Heart left ventricle (tissue), 16 donors: Measurements from ENCODE around the gene METTL9. TPM values are rescaled to one million over a fixed set of nuclear protein-coding genes. Genes with fewer than 3 reads are reported as not detected.
A peak's percentile ranks its signal among the peaks of the same experiment; 100 is the strongest.

Source experiments
- ATAC-seq, 4 donors: fragments of 200-7000 bp; cut with Tn5 transposase; one replicate each; pipeline ENCODE4 v1.9.1; 2020 to 2022; ENCODE audit warnings: moderate library complexity in 4 of 4, mild to moderate bottlenecking in 3 of 4, moderate number of reproducible peaks in 1 of 4
- DNase-seq, 5 donors: peaks; one replicate each; pipeline ENCODE4 v3.0.0-alpha.2; 2020
- H3K27ac ChIP-seq, 12 donors: fragments of 200-600 bp; sonication (generic) in 4 of 12; one replicate each; pipeline versions ENCODE4 v1.5.0 to v1.8.0; 2016 to 2022; ENCODE audit warnings: mild to moderate bottlenecking in 2 of 12
- H3K27me3 ChIP-seq, 9 donors: fragments of 200-600 bp; sonication (generic) in 2 of 9; one replicate each; pipeline versions ENCODE4 v1.5.1 to v1.8.0; 2016 to 2022; ENCODE audit warnings: mild to moderate bottlenecking in 3 of 9
- H3K36me3 ChIP-seq, 9 donors: fragments of 200-600 bp; sonication (generic) in 2 of 9; one replicate each; pipeline versions ENCODE4 v1.5.0 to v1.8.0; 2018 to 2022; ENCODE audit warnings: mild to moderate bottlenecking in 2 of 9
- H3K4me1 ChIP-seq, 12 donors: fragments of 200-600 bp; sonication (generic) in 4 of 12; one replicate each; pipeline versions ENCODE4 v1.5.0 to v1.8.0; 2016 to 2022; ENCODE audit warnings: mild to moderate bottlenecking in 3 of 12
- H3K4me3 ChIP-seq, 12 donors: fragments of 200-600 bp; sonication (generic) in 4 of 12; one replicate each; pipeline versions ENCODE4 v1.5.0 to v1.8.0; 2017 to 2022; ENCODE audit warnings: mild to moderate bottlenecking in 9 of 12, moderate library complexity in 4 of 12
- H3K9me3 ChIP-seq, 12 donors: fragments of 200-600 bp; sonication (generic) in 4 of 12; one replicate each; pipeline versions ENCODE4 v1.5.0 to v1.8.0; 2016 to 2022; ENCODE audit warnings: mild to moderate bottlenecking in 1 of 12
- CTCF ChIP-seq, 12 donors: fragments of 200-600 bp; sonication (generic) in 4 of 12; IDR thresholded peaks; one replicate each; pipeline versions ENCODE4 v1.5.0 to v1.8.0; 2018 to 2022; ENCODE audit warnings: antibody characterized with exemption in 12 of 12, mild to moderate bottlenecking in 5 of 12
- POLR2A ChIP-seq, 2 donors: fragments of 450-650 bp; IDR thresholded peaks; one replicate each; pipeline ENCODE4 v1.6.1; 2017; ENCODE audit warnings: antibody characterized with exemption in 2 of 2, mild to moderate bottlenecking in 2 of 2, moderate library complexity in 2 of 2
- WGBS, 4 donors: extraction: QIAGEN DNeasy Blood & Tissue Kit in 2 of 4; methylation state at CpG; one replicate each; pipeline versions ENCODE4 v1.1.5 to v1.1.7; 2013 to 2018; 5-methylcytosine and 5-hydroxymethylcytosine counted together
- intact Hi-C, 10 donors: fragments of 100-400 bp; cut with DNase I; formaldehyde crosslinking; loops; one replicate each; pipeline versions ENCODE4 v1.11.1 to v1.14.2; 2022
- polyA plus RNA-seq, 2 donors: library from polyadenylated mRNA; stranded (reverse); fragments of 200-250 nt; gene quantifications; one replicate each; pipeline ENCODE4 v1.2.3, GENCODE V29; 2013
- total RNA-seq, 9 donors: library from RNA; depleted of rRNA in 2 of 9; stranded (reverse); fragments of >200 nt in 2 of 9; fragmentation: NEBNext Ultra II Directional in 3 of 9; extraction: Animal tissue kit (Norgen Biotek cat#: 25700) in 3 of 9; gene quantifications; one replicate each; pipeline versions ENCODE4 v1.1.0 to v1.2.4, GENCODE V29; 2016 to 2023
- donor health status: ischemic (EF 13 %, LVEDD 7.1; RV severe dilation, severe dysfunction).
- donor health status: healthy with polysubstance abuse.
- donor health status: DM: no; HTN: yes; CAD: no.
- donor health status: DM: no; HTN: no; CAD: no.
- donor health status: ischemic (EF 25% LVEDD 6.9; RV normal size, moderate dysfunction).
- donor health status: ischemic (EF 25% LVEDD 5.7; RV mildly dilated, moderate dysfunction).
- donor health status: healthy.
- donor health status: DM: yes; HTN: yes; CAD: no.
- donor health status: ischemic (EF 35%, LVEDD 5.7; RV mildly dilated, moderate dysfunction).
- donor health status: nonischemic (EF 11% LVEDD 7.7; RV severe dilation, severe dysfunction).
- donor health status: DM: yes; HTN: yes; CAD: no.
- donor health status: PGD.
- donor health status: ischemic (EF 29% LVEDD 5.4; RV normal size, mild dysfunction).
- donor health status: nonischemic (EF 23%, LVEDD 6.1; RV moderate dilation, normal function).

Gene METTL9
- total and polyA plus RNA-seq, 11 donors = 12.2 to 70.6 (median 55.0) TPM

GRCh38 chr16:21654466-21654865 lies 55.1 kb downstream of the METTL9 start:
- Histone ChIP-seq H3K27me3 (no peaks in the 10 kb centered on the region), H3K36me3 (peaks cover 0 to 19% (median 14%) of the 10 kb centered on the region in 9 donors), H3K27ac (peak overlapping the region in 1 of 12 donors; percentile 89), H3K9me3 (no peaks in the 10 kb centered on the region), H3K4me1 (peaks cover 0 to 78% (median 0%) of the 10 kb centered on the region in 12 donors), H3K4me3 (no peak overlapping the region)
- WGBS, 4 donors = 94 to 98% (median 95%) methylated on average over 1 of the region's 1 CpG
- intact Hi-C loops = loop anchor here in 2 of 10 donors (10.0 kb wide), 2 partner anchors 50 to 530 kb away; no protein-coding TSS in a partner anchor
- ATAC-seq (no peak), DNase-seq (no peak)
- TF ChIP-seq POLR2A (IDR thresholded peaks at IDR 0.05) (no peak), CTCF (IDR thresholded peaks at IDR 0.05) (no peak)

DNA sequence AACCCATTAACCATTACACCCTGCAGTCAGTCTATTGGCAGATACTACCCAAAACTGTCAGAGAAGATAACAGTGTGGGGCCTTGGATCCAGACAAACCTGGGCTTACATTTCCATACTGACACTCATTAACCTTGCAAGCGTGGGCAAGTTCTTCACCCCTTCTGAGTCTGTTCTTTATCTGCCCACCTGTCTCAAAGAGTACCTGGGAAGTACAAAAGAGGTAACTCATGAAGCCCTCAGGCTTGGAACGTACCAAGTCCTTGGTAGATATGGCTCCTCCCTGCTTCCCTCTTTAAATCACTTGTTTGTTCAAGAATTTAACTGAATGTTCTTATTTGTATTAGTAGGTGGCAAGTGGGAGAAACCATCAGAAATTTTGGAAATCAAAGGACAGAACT lies 55.5 kb downstream of the METTL9 start:
- H3K27ac ChIP-seq = no peak overlapping the region
- TF ChIP-seq POLR2A (IDR thresholded peaks at IDR 0.05) (no peak), CTCF (IDR thresholded peaks at IDR 0.05) (no peak)
- no peak overlapping the region for H3K4me3 ChIP-seq
- H3K9me3 ChIP-seq = no peaks in the 10 kb centered on the region
- intact Hi-C loops = loop anchor here in 5 of 10 donors (5.0 to 10.0 kb wide), 4 partner anchors 50 to 530 kb away; no protein-coding TSS in a partner anchor
- H3K4me1 ChIP-seq = peaks cover 0 to 78% (median 0%) of the 10 kb centered on the region in 12 donors
- no peaks in the 10 kb centered on the region for H3K27me3 ChIP-seq
- DNase-seq (no peak), ATAC-seq (no peak)
- H3K36me3 ChIP-seq = peaks cover 0 to 19% (median 14%) of the 10 kb centered on the region in 9 donors
- 65 to 92% (median 91%) methylated on average over 2 of the region's 2 CpGs for WGBS, 4 donors

DNA sequence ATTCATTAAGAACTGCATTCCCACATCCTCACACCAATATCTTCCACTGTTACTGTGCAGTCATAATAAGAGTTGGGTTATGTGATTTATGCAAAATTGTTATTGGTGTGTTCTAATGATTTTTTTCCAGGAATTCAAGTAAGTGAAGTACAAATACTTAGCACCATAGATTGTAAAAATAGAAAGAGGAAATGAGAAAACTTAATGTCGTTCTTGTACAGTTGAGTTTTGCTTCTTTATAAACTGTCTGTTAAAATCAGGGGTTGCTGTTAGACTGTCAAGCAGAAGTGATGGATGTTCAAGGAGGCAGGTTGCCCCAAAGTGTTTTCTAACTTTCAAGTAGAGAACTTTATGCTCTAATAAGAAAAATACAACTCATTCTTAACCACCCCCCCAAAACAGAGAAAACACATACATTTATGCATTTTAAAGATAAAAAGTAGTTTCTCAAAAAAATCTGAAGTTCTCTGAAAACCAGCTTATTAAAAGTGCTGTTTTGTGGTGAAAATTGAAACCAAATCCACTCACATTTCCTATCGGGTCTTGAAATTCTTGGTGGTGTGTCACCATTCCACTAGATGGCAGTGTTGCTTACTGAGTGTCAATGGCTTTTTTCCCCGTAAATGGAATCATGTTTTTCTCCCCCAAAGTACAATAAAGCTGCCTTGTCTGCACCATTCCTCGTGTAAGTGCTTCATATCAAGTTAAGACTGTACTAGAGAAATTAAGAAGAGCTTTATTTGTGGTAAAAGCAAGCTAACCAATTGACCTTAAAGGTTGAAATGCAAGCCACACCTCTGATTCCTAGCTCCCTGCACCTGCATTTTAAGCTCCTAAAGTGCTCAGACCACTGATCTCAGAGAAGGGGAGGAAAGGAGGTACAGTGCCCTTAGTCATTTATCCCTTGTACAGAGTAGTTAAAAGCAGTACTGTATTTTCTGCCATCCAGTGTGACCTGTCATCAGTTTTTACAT lies 57.7 kb downstream of the METTL9 start:
- Histone ChIP-seq H3K4me1 (peaks cover 0 to 71% (median 0%) of the 10 kb centered on the region in 12 donors), H3K36me3 (peaks cover 0 to 19% (median 14%) of the 10 kb centered on the region in 9 donors), H3K4me3 (no peak overlapping the region), H3K27ac (peak overlapping the region in 1 of 12 donors; percentile 38), H3K27me3 (no peaks in the 10 kb centered on the region), H3K9me3 (no peaks in the 10 kb centered on the region)
- intact Hi-C loops = loop anchor here in 9 of 10 donors (1.0 to 10.0 kb wide), 6 partner anchors 48 to 528 kb away; no protein-coding TSS in a partner anchor
- WGBS, 4 donors = 10 to 17% (median 12%) methylated on average over 4 of the region's 4 CpGs
- ATAC-seq = no peak
- no peak for DNase-seq
- TF ChIP-seq POLR2A (IDR thresholded peaks at IDR 0.05) = no peak
- TF ChIP-seq CTCF (IDR thresholded peaks at IDR 0.05) = peak; percentile 75 to 92 (median 82)

DNA sequence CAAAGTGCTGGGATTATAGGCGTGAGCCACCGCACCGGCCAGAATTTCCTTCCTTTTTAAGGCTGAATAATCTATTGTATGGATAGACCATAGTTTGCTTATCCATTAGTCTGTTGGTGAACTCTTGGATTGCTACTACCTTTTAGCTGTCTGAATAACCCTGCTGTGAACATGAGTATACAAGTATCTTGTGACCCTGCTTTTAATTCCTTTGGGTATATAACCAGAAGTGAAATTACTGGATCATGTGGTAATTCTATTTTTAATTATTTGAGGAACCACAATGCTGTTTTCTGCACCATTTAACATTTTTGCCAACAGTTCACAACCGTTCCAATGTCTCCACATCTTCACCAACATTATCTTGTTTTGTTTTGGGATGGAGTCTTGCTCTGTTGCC lies 59.7 kb downstream of the METTL9 start:
- H3K9me3 ChIP-seq = no peaks in the 10 kb centered on the region
- peaks cover 0 to 19% (median 14%) of the 10 kb centered on the region in 9 donors for H3K36me3 ChIP-seq
- H3K4me3 ChIP-seq = no peak overlapping the region
- 79 to 90% (median 87%) methylated on average over 4 of the region's 4 CpGs for WGBS, 4 donors
- no peak for TF ChIP-seq CTCF (IDR thresholded peaks at IDR 0.05)
- no peak for TF ChIP-seq POLR2A (IDR thresholded peaks at IDR 0.05)
- peaks cover 0 to 59% (median 2%) of the 10 kb centered on the region in 12 donors for H3K4me1 ChIP-seq
- intact Hi-C loops = loop anchor here in 5 of 10 donors (5.0 to 10.0 kb wide), 4 partner anchors 46 to 526 kb away; no protein-coding TSS in a partner anchor
- H3K27ac ChIP-seq = peak overlapping the region in 1 of 12 donors; percentile 59
- H3K27me3 ChIP-seq = peaks cover 0 to 7% (median 0%) of the 10 kb centered on the region in 9 donors
- ATAC-seq (no peak), DNase-seq (no peak)
